Activated CD4-positive, alpha-beta T cell treated with anti-CD3 and anti-CD28 coated beads, Interleukin-2, amount 10 ng/mL, durations not matched to agents 24 days and 14 days (primary cell): ENCODE data around the gene RADIL. TPM values are rescaled to one million over a fixed set of nuclear protein-coding genes. Genes with fewer than 3 reads are reported as not detected.

ENCODE experiments used
- DNase-seq: peaks from one replicate; pipeline ENCODE4 v3.0.0; 2022
- H3K27ac Mint-ChIP-seq: one replicate; pipeline ENCODE4 v1.8.0; 2022; ENCODE audit warnings: mild to moderate bottlenecking, mixed read lengths
- H3K27me3 Mint-ChIP-seq: one replicate; pipeline ENCODE4 v1.8.0; 2022; ENCODE audit warnings: mixed read lengths
- H3K36me3 Mint-ChIP-seq: one replicate; pipeline ENCODE4 v1.8.0; 2022; ENCODE audit warnings: low read depth, mild to moderate bottlenecking, mixed read lengths
- H3K4me1 Mint-ChIP-seq: one replicate; pipeline ENCODE4 v1.8.0; 2021; ENCODE audit warnings: mixed read lengths
- H3K4me3 Mint-ChIP-seq: one replicate; pipeline ENCODE4 v1.8.0; 2022; ENCODE audit warnings: mild to moderate bottlenecking, moderate library complexity, mixed read lengths
- H3K9me3 Mint-ChIP-seq: one replicate; pipeline ENCODE4 v1.8.0; 2021; ENCODE audit warnings: mixed read lengths
- intact Hi-C: fragments of 100-400 bp; cut with micrococcal nuclease; formaldehyde crosslinking; loops from one replicate; pipeline ENCODE4 v1.15.1; 2023
- total RNA-seq: library from RNA; stranded (reverse); gene quantifications from 2 replicates; pipeline ENCODE4 v1.2.3, GENCODE V29; 2022

RADIL gene
- total RNA-seq, 1 donor from 2014 or later = 0.14 TPM

GRCh38 chr7:4851459-4852422 lies 31.8 kb downstream of the RADIL start:
- no peaks in the 10 kb centered on the region for H3K9me3 Mint-ChIP-seq
- intact Hi-C loops = no loop called here
- no peak overlapping the region for H3K27ac Mint-ChIP-seq
- peaks cover 11% of the 10 kb centered on the region for H3K27me3 Mint-ChIP-seq
- no peaks in the 10 kb centered on the region for H3K36me3 Mint-ChIP-seq
- DNase-seq = no peak
- H3K4me1 Mint-ChIP-seq = peaks cover 6% of the 10 kb centered on the region
- no peak overlapping the region for H3K4me3 Mint-ChIP-seq

DNA sequence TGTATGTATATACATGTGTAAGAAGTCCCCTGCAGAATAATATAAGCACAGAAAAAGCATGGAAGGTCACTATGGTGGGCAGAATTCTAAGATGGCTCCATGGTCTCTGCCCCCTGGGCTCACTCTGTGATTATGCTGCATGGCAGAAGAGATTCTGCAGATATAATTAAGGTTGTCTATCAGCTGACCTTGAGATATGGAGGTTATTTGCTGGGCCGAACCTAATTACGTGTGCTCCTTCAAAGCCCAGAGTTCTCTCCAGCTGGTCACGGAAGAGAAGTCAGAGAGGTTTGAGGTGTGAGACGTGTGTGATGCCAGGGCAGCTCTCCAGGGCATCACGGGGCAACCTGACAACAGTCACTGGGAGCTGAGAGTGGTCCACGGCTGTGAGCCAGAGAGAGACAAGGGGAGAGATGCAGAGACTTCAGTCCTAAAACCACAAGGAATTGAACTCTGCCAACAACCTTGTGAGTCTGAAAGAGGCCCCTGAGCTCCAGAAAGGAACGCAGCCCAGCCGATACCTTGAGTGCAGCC lies 33.2 kb downstream of the RADIL start:
- Mint-ChIP-seq H3K36me3 (no peaks in the 10 kb centered on the region), H3K4me3 (no peak overlapping the region), H3K27me3 (peaks cover 14% of the 10 kb centered on the region), H3K4me1 (peaks cover 6% of the 10 kb centered on the region), H3K9me3 (no peaks in the 10 kb centered on the region), H3K27ac (no peak overlapping the region)
- no peak for DNase-seq
- intact Hi-C loops = no loop called here

DNA sequence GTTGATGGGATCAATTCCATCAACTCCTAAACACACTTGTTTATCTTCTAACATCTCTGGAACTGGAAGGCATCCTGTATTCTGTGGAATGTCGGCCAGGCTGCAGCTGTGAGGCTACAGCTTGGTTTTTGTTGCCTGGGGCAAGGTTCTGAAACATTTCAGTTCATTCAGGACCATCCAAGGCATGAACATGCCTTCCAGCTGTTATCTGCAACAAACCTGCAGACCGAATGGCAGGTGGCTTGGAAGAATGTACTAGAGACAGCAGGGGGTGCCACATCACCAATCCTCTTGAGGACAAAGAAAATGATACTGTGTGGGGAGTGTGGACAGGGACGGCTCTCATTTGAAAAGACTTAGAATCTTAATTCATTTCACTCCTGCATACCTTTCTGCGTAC lies 34.1 kb downstream of the RADIL start:
- Mint-ChIP-seq H3K9me3 (no peaks in the 10 kb centered on the region), H3K4me1 (peaks cover 6% of the 10 kb centered on the region), H3K36me3 (no peaks in the 10 kb centered on the region), H3K27ac (no peak overlapping the region), H3K27me3 (peaks cover 20% of the 10 kb centered on the region), H3K4me3 (no peak overlapping the region)
- DNase-seq = peak; percentile 69
- intact Hi-C loops = no loop called here

DNA sequence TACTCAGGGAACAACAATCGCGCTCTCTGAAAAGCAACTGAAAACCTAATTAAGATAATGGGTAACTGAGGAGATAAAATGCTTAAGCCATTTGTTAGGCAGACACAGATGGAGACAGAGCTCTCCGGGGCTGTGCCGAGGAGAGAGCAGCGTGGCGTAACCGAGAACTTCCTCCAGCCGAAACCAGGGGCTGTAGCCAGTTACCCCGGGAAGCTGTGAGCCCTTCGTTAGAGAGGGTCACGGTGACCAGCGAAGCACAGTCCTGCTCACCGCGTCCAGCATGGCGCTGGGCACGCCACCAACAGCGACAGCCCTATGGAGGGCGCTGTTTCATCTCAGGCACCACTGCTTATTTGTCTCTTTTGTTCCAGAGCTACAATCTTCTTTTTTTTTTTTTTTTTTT lies 37.8 kb downstream of the RADIL start:
- no peaks in the 10 kb centered on the region for H3K4me1 Mint-ChIP-seq
- H3K27ac Mint-ChIP-seq = no peak overlapping the region
- no peaks in the 10 kb centered on the region for H3K9me3 Mint-ChIP-seq
- H3K27me3 Mint-ChIP-seq = peaks cover 20% of the 10 kb centered on the region
- intact Hi-C loops = no loop called here
- no peak for DNase-seq
- H3K4me3 Mint-ChIP-seq = no peak overlapping the region
- no peaks in the 10 kb centered on the region for H3K36me3 Mint-ChIP-seq

DNA sequence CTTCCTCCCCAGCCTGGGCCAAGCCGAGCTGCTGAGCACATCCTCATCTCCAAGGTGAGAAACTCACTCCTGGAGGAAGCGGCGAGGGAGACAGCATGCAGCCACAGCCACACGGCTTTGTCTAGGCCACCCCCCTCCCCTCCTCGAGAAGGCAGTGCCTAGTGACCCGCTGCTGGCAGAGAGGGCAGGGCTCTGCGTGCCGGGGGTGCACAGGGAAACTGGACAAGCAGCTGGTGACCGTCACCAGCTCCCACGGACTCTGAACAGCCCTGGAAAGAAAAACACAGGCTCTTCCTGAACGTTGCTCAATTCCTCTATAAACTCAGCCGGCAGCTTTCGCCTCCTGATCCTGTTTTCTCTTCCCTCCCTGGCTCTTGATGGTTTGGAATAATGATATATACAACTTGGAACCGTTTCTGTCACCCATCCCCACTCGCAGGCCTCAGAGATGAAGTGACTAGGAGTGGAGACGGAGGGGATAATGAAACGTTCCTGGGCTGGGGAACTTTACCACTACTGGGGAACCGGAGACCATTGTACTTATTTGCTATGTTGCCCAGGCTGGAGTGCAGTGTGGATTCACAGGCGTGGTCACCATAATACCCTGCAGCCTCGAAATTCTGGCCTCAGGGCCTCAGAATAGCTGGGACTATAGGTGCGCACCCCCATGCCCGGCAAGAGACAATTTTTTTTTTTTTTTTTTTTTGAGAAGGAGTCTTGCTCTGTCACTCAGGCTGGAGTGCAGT lies 41.0 kb downstream of the RADIL start:
- Mint-ChIP-seq H3K27me3 (peaks cover 14% of the 10 kb centered on the region), H3K4me3 (no peak overlapping the region), H3K4me1 (no peaks in the 10 kb centered on the region), H3K36me3 (no peaks in the 10 kb centered on the region), H3K27ac (no peak overlapping the region), H3K9me3 (no peaks in the 10 kb centered on the region)
- intact Hi-C loops = no loop called here
- DNase-seq = no peak

DNA sequence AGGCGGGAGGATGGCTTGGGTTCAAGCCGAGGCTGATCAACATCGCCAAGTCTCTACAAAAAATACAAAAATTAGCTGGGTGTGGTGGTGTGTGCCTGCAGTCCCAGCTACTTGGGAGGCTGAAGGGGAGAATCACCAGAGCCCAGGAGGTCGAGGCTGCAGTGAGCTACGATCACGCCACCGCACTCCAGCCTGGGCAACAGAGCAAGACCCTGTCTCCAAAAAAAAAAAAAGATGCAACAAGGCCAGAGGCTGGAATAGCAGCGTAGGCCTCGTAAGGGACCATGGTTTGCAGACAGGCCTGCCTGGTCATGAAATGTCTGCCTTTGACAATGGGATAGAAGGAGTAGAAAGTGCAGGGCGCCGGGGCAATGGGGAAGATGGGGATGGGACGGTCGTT lies 41.7 kb downstream of the RADIL start:
- DNase-seq = no peak
- intact Hi-C loops = no loop called here
- Mint-ChIP-seq H3K4me1 (no peaks in the 10 kb centered on the region), H3K27ac (no peak overlapping the region), H3K27me3 (peaks cover 9% of the 10 kb centered on the region), H3K9me3 (no peaks in the 10 kb centered on the region), H3K36me3 (no peaks in the 10 kb centered on the region), H3K4me3 (no peak overlapping the region)

GRCh38 chr7:4841007-4841784 lies 42.3 kb downstream of the RADIL start:
- no peaks in the 10 kb centered on the region for H3K36me3 Mint-ChIP-seq
- intact Hi-C loops = no loop called here
- no peak overlapping the region for H3K27ac Mint-ChIP-seq
- DNase-seq = no peak
- H3K4me1 Mint-ChIP-seq = no peaks in the 10 kb centered on the region
- H3K27me3 Mint-ChIP-seq = peaks cover 9% of the 10 kb centered on the region
- H3K4me3 Mint-ChIP-seq = no peak overlapping the region
- H3K9me3 Mint-ChIP-seq = no peaks in the 10 kb centered on the region

DNA sequence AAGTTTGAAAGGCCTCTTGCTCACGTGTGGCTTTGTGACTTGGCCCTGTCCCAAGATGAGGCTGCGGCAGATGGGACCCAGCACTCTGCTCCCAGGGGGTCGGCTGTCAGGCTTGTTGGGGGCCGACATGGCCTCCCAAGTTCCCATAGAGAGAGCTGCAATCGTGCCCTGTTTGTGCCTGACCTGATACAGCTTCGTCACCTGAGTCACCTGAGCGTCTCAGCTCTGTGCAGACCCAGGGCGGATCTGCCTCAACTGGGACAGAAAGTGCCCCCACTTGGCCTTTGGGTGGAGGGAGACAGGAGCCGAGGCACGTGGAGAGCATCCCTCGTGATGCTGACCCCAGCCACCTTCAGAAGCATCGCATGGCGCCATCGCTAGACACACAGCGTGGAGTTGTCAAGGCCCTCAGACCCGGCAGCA lies 43.4 kb downstream of the RADIL start:
- Mint-ChIP-seq H3K27ac (no peak overlapping the region), H3K4me3 (no peak overlapping the region), H3K4me1 (no peaks in the 10 kb centered on the region), H3K36me3 (no peaks in the 10 kb centered on the region), H3K27me3 (peaks cover 4% of the 10 kb centered on the region), H3K9me3 (no peaks in the 10 kb centered on the region)
- DNase-seq = no peak
- intact Hi-C loops = no loop called here

- H3K36me3 Mint-ChIP-seq = no peaks in the 10 kb centered on the region
- no peak overlapping the region for H3K4me3 Mint-ChIP-seq
- DNase-seq = no peak
- no peaks in the 10 kb centered on the region for H3K4me1 Mint-ChIP-seq
- H3K9me3 Mint-ChIP-seq = no peaks in the 10 kb centered on the region
- intact Hi-C loops = no loop called here
- no peaks in the 10 kb centered on the region for H3K27me3 Mint-ChIP-seq
- H3K27ac Mint-ChIP-seq = no peak overlapping the region
Measured at GRCh38 chr7:4838626-4839334, 44.7 kb downstream of the RADIL start.

DNA sequence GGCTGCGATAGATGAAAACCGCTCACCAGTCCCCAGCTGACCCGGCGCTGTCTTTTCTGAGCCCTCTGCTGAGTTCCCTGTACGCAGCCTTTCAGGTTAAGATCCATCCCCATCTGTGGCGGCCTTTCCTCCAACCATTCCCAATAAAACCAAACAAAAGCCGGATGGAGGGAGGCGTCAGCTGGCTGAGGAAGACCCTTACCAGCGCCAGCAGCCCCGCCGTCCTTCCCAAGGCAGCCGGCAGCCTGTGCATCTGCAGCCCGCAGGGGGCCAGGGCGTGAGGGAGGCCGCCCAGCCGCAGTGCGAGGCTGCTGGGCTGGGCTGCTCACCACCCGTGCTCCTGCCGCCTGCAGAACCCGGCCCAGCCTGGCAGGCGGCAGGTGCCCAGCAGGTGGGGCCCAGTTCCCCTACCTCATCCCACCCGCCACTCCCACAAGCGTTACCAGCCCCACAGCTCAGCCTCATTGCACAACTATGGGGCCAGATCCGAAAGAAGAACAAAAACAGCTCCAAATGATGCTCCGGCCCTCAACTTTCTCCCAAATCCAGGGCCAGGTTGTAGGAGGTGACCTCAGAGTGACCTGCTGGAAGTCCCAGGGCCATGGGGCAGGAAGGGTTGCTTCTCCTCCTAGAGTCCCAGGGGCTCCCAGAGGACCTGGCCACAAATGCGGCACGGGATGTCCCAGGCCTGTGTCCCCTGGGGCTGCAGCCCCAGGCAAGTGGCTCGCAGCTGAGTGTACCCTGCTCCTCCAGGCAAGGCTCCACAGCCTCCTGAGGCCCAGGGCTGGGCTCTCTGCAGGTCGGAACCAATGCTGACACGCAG lies 45.5 kb downstream of the RADIL start:
- Mint-ChIP-seq H3K9me3 (no peaks in the 10 kb centered on the region), H3K4me3 (no peak overlapping the region), H3K27ac (no peak overlapping the region), H3K27me3 (no peaks in the 10 kb centered on the region), H3K36me3 (no peaks in the 10 kb centered on the region), H3K4me1 (no peaks in the 10 kb centered on the region)
- no peak for DNase-seq
- intact Hi-C loops = no loop called here

- no peaks in the 10 kb centered on the region for H3K27me3 Mint-ChIP-seq
- H3K4me1 Mint-ChIP-seq = no peaks in the 10 kb centered on the region
- DNase-seq = no peak
- intact Hi-C loops = no loop called here
- no peaks in the 10 kb centered on the region for H3K9me3 Mint-ChIP-seq
- H3K4me3 Mint-ChIP-seq = no peak overlapping the region
- H3K36me3 Mint-ChIP-seq = no peaks in the 10 kb centered on the region
- H3K27ac Mint-ChIP-seq = no peak overlapping the region
Measured at GRCh38 chr7:4837041-4837802, 46.3 kb downstream of the RADIL start.

DNA sequence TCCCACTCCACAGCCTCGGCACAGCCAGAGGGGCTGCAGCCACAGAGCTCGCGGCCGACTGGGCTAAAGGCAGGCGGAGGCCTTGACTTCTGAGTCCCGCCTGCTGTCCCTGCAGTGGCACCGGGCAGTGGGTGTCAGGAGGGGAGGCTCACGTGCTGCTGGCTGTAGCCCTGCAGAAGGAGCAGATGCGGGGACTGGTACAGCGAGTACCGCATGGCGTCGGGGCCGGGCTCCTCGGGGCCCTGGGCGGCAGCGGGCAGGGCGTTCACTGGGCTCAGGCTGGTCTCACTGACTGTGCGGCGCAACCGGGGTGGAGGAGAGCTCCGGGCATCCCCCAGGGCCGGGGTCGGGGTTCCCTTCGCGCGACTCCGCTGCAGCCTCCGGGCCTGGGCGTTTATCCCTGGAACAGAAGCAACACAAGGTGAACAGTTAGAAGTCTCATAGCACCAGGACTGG lies 47.3 kb downstream of the RADIL start:
- no peaks in the 10 kb centered on the region for H3K4me1 Mint-ChIP-seq
- intact Hi-C loops = no loop called here
- H3K36me3 Mint-ChIP-seq = no peaks in the 10 kb centered on the region
- H3K27me3 Mint-ChIP-seq = no peaks in the 10 kb centered on the region
- no peak for DNase-seq
- no peak overlapping the region for H3K27ac Mint-ChIP-seq
- no peak overlapping the region for H3K4me3 Mint-ChIP-seq
- no peaks in the 10 kb centered on the region for H3K9me3 Mint-ChIP-seq
